HK-2 (cell line): ENCODE measurements around the gene BUB1B.
"Not testable (repeated sequence)": the region's sequence is repeated elsewhere in the genome, so short reads cannot be mapped to it uniquely, and the experiment has no call there.

Experiments
- DNase-seq: peaks from one replicate; pipeline ENCODE4 v3.0.0-alpha.2; 2018; ENCODE audit not compliant: unreplicated experiment

The BUB1B gene

GRCh38 chr15:40136470-40137302 is 24.2 kb upstream of the BUB1B start:
- no peak for DNase-seq

DNA sequence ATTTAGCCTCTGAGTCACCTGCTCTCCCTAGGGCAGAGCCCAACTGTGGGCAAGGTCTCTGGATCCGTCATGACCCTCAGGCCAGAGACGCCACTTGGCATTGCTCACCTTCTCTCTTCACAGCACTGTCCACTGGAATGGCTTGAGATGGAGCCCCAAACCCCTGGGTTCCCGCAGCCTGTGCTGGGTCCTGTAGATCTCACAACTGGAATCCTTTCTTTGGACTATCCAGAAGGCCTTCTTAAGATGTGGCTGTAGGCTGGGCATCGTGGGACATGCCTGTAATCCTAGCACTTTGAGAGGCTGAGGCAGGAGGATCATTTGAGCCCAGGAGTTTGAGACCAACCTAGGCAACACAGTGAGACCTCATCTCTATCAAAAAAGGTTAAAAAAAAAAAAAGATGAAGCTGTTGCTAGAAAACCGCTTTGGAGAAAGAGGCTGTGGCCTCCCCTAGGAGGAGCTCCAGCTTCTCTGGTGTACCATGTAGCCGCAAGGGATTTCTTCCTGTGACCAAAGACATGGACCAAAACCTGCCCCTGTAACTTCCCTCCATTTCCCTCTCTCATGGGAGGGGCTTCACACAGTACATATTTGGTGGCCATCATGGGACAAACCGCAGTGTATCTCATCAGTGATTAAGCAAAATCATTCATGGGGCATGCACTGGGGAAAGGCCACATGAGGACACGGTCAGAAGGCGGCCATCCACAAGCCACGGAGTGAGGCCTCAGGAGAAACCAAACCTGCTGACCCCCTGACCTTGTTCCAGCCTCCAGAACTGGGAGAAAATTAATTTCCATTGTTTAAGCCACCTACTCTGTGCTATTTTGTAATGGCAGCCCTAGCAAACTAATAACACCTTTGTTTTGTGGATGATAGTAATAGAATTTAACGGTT is 23.3 kb upstream of the BUB1B start:
- no peak for DNase-seq

DNA sequence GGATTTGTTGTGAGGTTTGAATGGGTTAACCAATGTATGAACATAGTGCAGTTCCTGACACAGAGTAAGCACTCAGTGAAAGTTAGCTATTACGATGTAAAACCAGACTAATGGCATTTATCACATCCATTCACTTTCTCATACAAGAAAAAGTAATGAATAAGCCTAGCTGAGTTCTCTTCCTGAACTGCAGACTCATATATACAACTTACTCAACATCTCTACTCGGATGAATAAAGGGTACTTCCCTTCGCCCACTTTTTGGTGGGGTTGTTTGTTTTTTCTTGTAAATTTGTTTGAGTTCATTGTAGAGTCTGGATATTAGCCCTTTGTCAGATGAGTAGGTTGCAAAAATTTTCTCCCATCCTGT is 22.7 kb upstream of the BUB1B start:
- DNase-seq: not testable (repeated sequence)

DNA sequence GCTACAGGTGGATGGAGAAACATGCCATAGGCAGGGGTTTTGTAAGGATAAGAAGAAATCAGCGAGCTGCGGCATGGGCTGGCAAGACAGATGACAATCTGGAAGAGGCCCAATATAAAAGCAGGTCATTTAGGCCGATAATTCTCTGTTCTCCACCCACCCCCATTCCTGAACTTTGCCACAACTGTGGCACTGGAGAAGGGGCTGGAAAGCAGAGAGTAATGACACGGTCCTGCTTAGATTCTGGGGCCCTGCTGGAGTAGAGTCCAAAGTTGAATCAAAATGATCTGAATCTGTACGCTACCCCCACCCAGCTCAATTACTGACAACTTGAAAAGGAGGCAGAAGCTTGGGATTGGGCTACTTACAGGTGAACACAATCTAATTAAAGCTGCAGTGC is 18.4 kb upstream of the BUB1B start:
- DNase-seq: no peak

DNA sequence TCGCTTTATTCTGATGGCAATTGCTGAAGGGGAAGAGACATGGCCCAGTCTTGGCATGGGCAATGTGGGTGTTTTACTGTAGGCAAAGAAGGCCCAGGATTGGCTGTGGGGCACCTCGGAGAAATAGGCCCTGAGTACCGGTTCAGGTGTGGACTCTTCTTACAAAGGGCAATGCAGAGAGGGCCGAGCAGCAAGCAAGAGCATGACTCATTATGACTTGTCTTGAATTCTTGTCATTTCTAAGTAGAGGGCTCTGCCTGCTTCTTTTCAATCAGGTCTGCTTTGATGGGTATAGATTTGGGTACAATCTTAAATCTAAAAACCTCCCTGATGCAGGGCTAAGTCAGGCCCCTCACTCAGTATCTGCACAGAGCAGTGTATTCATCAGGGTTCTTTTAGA is 14.8 kb upstream of the BUB1B start:
- DNase-seq: peak; percentile 10

GRCh38 chr15:40149339-40149738 is 11.5 kb upstream of the BUB1B start:
- DNase-seq: no peak

- peak; percentile 48 for DNase-seq
Observed at GRCh38 chr15:40150163-40150925, 10.5 kb upstream of the BUB1B start.

GRCh38 chr15:40151499-40151898 is 9.4 kb upstream of the BUB1B start:
- no peak for DNase-seq

DNA sequence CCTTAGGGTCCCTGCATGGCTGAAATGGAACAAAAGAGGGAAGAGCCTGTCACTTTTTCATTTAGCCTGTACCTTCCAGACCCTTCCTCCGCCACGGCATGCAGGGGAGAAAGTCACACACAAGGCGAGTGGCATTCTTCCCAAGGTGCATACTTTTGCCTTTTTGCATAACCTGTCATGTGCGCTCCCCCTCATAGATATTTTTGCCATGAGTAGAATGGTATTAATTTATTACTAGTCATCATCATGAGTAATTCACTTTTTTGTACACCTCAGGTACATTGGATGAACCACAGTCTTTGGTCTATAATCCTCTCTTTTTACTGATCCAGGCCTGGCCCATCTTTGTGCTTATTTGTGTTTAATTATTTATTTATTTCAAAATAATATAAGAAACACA is 8.9 kb upstream of the BUB1B start:
- no peak for DNase-seq

- not testable (repeated sequence) for DNase-seq
Observed at GRCh38 chr15:40154821-40155220, 6.0 kb upstream of the BUB1B start.

DNA sequence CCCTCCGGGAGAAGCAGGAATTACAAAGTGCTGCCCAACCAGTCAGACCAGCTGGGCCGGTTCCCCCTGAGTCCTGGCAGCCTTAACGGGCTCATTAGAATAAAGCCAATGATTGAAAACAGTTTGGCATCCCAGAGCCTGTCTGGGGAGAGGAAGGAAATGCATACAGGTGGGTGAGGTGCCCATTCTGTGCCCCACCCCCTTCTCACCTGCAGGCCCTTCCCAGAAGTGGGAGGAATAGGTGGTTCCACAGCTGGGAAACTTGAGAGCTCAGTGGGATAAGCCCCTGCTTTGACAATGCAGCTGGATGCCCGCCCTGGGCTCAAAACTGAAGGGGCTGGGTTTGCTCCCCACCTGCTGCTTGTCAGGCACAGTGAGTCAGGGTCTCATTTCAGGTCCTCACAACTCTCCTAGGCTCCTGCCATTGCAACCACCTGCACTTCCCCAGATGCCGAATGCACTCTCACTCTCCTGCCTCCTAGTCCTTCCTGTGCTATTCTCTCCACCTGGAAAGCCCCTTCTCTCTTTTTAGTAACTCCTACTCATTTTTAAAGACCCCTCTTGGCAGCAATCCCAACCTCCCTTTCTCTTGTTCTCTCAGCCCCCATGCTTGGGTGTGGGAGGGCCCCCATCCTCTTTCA is 5.5 kb upstream of the BUB1B start:
- DNase-seq: no peak

- DNase-seq: no peak
Observed at GRCh38 chr15:40157778-40158447, 3.0 kb upstream of the BUB1B start.

GRCh38 chr15:40160021-40160420 is 848 bp upstream of the BUB1B start:
- no peak for DNase-seq

DNA sequence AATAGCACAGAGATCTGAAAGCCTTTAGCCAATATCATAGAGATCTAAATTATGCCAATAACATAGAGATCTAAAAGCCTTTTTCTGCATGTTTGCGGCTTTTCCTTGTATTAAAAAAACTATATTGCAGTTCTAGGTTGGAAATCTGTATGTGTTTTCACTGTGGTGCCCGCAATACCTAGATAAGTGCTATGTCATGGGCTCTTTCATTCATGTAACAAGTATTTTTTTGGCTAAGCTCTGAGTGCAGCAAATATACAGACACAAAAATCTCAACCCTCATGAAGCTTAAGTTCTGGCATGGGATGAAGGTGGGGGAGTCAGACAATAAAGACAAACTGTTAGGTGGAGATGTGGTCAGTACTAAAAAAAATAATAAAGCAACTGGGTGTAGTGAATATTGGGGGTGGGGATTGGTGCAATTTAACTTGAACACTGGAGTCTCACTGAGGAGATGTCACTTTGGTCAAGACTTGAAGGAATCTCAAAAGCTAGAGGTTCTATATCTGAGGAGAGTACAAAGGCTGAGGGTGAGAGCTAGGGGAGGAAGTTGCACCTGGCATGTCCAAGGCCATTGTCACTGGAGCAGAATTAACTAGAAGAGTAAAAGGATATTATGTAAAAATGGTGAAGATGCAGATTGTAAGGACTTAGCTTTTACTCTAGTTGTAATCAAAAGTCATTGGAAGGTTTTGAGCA is 973 bp downstream of the BUB1B start:
- no peak for DNase-seq

- no peak for DNase-seq
Observed at GRCh38 chr15:40162552-40162951, 1.7 kb downstream of the BUB1B start.

DNA sequence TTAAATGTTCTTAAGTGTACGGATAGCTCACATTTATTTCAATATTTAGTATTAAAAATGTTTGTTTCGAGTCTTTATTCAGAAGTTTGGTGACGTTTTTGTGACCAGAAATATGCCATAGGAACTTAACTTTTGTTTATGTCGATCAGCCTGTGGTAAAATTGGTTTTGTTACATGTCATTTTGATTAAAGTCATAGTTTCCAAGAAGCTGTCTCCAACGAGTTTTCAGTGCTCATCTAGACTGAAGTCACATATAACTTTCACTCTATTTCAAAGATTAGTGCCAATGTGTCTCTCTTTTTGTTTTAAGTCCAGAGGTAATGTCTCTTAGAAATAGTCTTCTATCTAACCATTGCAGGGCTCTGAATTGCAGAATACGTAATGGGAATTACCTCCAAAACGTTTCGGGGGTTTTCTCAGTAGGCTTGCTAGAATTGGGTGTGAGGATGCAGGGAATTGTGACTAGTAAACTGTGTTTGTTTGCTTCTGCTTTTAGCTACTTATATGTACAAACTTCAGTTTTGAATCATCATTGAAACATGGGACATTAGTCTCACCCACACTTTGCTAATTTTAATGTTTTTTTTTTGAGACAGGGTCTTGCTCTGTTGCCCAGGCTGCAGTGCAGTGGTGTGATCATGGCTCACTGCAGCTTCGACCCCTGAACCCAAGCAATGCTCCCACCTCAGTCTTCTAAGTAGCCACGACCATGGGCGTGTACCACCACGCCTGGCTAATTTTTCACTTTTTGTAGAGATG is 3.0 kb downstream of the BUB1B start:
- DNase-seq: no peak

GRCh38 chr15:40167374-40167773 is 6.5 kb downstream of the BUB1B start:
- DNase-seq: not testable (repeated sequence)

DNA sequence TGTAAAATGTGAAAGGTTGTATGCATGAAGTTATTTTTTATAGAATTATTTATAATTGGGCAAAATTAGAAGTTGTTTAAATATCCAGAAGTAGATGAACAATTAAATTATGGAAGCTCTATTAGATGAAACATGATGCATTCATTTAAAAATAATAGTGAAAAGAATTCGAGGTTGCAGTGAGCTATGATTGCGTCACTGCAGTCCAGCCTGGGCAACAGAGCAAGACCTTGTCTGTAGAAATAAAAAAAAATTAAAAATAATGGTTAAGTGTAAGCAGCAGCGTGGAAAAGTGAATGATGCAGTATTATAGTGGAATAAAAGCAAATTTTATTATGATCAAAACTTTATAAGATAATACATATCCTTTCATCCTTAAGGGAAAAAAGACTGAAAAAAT is 14.3 kb downstream of the BUB1B start:
- DNase-seq: no peak

GRCh38 chr15:40182358-40183029 is 21.6 kb downstream of the BUB1B start:
- DNase-seq: no peak
